Measurements from ENCODE around the gene FGFRL1. TPM values are rescaled to one million over a fixed set of nuclear protein-coding genes. Genes with fewer than 3 reads are reported as not detected.

Gene FGFRL1
- polyA plus RNA-seq, 1 experiment = 11.2 TPM

DNA sequence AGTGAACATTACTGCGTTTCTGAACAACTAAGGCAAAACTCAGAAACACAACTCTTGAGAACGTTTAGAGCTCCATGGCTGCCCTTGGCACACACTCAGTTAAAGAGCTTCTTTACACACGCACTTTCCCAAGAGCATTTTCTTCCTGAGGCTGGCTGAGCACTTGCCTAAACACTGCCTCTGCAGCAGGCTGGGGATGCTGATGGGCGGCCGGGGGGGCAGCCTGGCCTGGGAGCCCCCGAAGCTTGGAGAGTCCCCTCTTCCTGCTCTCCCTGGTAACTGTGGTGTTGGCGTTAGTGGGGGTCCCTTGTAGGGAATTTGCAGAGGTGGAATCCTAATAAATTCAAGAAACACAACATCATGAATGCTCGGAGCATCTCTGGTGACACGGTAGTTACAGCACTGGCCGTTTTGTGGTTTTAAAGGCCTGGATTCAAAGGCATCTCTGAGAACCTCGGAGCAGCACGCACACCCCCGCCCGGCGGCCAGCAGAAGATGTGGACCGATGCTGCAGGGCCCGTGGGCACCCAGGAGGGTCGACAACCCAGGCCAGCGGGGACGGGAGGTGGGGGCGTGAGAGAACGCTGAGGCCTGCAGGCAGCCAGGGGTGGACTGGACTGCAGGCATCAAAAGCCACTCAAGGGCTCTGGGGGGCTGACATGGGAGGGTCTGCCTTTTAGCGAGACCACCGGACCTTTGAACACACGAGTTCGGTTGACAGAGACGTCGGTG is 45.4 kb downstream of the FGFRL1 start:
- peaks cover 9% of the 10 kb centered on the region; the same call in 1 of the 2 replicates for H3K9me3 ChIP-seq (ENCODE audit: control insufficient read depth, insufficient read depth, low read length)
- POLR2A ChIA-PET = no interaction called here
- TF ChIP-seq, protein P1, sequence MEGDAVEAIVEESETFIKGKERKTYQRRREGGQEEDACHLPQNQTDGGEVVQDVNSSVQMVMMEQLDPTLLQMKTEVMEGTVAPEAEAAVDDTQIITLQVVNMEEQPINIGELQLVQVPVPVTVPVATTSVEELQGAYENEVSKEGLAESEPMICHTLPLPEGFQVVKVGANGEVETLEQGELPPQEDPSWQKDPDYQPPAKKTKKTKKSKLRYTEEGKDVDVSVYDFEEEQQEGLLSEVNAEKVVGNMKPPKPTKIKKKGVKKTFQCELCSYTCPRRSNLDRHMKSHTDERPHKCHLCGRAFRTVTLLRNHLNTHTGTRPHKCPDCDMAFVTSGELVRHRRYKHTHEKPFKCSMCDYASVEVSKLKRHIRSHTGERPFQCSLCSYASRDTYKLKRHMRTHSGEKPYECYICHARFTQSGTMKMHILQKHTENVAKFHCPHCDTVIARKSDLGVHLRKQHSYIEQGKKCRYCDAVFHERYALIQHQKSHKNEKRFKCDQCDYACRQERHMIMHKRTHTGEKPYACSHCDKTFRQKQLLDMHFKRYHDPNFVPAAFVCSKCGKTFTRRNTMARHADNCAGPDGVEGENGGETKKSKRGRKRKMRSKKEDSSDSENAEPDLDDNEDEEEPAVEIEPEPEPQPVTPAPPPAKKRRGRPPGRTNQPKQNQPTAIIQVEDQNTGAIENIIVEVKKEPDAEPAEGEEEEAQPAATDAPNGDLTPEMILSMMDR (IDR thresholded peaks at IDR 0.05; ENCODE audit: low read depth, low read length) = no peak
- H3K27me3 ChIP-seq (ENCODE audit: control insufficient read depth, insufficient read depth, low read length) = peaks cover 60% of the 10 kb centered on the region
- no peak overlapping the region for H3K4me3 ChIP-seq (ENCODE audit: low read depth, low read length)
- CTCF ChIA-PET = interaction anchor here (1.0 to 1.3 kb wide), 2 partner anchors 17 to 74 kb away, joined by 3 read pairs; no protein-coding TSS in a partner anchor
- H3K27ac ChIP-seq (ENCODE audit: low read depth, low read length) = no peak overlapping the region
- DNase-seq (ENCODE audit: low read depth, low spot score) = no peak

- CTCF ChIA-PET = interaction anchor here (1.3 kb wide), 1 partner anchor 74 kb away, joined by 3 read pairs; no protein-coding TSS in a partner anchor
- Histone ChIP-seq H3K4me3 (ENCODE audit: low read depth, low read length) (no peak overlapping the region), H3K27me3 (ENCODE audit: control insufficient read depth, insufficient read depth, low read length) (peaks cover 57% of the 10 kb centered on the region), H3K9me3 (ENCODE audit: control insufficient read depth, insufficient read depth, low read length) (peaks cover 4% of the 10 kb centered on the region; the same call in 1 of the 2 replicates), H3K27ac (ENCODE audit: low read depth, low read length) (no peak overlapping the region)
- POLR2A ChIA-PET = no interaction called here
- TF ChIP-seq, protein P1 (IDR thresholded peaks at IDR 0.05; ENCODE audit: low read depth, low read length) = no peak
- no peak for DNase-seq (ENCODE audit: low read depth, low spot score)
These were observed 45.9 kb downstream of the FGFRL1 start for GRCh38 chr4:1057403-1057745.

DNA sequence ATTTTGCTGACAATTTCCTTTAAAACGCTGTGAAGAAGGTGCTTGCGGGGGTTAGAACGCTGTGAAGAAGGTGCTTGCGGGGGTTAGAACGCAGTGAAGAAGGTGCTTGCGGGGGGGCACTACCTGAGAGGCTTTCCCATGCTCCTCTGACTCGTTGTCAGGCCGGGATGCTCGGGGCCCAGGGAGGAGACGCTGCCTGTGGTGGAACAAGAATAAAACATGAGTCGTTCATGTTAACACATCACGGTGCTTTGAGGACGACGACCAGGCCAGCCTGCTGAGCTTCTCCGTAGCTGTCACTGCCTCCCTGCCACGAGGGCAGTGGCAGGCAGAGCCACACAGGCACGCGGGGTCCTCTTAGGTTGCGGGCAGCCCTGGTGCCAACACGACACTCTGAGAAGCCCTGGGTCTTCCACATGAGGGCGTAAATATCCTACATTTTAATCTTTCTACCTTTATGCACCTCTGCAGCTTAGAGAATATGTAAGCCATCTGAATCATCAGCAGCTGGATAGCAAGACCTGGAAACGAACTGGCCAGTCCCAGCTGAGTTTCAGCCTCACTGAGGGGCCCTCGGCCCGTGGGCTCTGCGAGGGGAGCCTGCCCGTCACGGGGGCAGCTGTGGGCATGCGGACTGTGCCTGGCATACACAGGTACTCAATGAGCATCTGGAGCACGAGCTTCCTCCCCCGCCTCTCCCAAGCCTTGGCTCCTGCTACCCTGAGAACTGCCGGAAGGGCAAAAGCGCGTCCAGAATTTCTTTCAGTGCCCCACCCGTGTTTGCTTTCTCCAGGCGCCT is 47.0 kb downstream of the FGFRL1 start:
- TF ChIP-seq, protein P1 (IDR thresholded peaks at IDR 0.05; ENCODE audit: low read depth, low read length) = no peak
- DNase-seq (ENCODE audit: low read depth, low spot score) = no peak
- Histone ChIP-seq H3K27ac (ENCODE audit: low read depth, low read length) (no peak overlapping the region), H3K9me3 (ENCODE audit: control insufficient read depth, insufficient read depth, low read length) (no peaks in the 10 kb centered on the region; the same call in 1 of the 2 replicates), H3K27me3 (ENCODE audit: control insufficient read depth, insufficient read depth, low read length) (peaks cover 54% of the 10 kb centered on the region), H3K4me3 (ENCODE audit: low read depth, low read length) (no peak overlapping the region)
- ChIA-PET POLR2A (interaction anchor here (0.6 kb wide), 1 partner anchor 15 kb away, joined by 4 read pairs; no protein-coding TSS in a partner anchor), CTCF (no interaction called here)

DNA sequence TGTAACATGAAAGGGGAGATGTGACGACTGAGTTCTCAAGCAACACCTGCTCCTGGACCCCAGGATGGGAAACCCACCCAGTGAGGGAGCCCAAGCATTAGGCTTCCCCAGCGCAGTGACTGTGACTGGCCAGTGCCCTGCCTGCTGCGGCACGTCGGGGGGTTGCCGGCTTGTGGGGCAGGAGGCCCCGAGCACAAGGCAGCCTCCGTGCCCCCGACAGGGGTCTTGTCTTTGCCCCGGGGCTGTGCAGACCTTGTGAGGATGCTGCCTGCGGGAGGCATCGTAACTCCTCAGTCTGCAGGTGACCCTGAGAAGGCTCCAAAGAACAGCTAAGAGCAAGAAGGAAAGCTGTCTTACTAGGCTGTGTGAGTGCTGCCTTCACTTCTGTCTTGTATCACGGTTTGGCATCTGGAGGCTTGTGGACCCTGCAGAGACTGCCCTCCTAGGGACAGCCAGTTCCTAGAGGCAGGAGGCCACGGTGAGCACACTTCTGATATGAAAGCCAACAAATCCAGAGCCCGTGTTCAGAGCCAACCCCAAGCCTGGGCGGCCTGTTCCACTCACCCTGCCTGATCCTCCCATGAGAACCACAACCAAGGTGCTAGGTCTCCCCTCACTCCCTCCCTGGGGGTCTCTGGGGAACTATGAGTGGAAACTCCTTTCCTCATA is 47.7 kb downstream of the FGFRL1 start:
- DNase-seq (ENCODE audit: low read depth, low spot score) = no peak
- CTCF ChIA-PET = no interaction called here
- POLR2A ChIA-PET = no interaction called here
- TF ChIP-seq, protein P1 (IDR thresholded peaks at IDR 0.05; ENCODE audit: low read depth, low read length) = no peak
- Histone ChIP-seq H3K4me3 (ENCODE audit: low read depth, low read length) (no peak overlapping the region), H3K9me3 (ENCODE audit: control insufficient read depth, insufficient read depth, low read length) (no peaks in the 10 kb centered on the region; the same call in 1 of the 2 replicates), H3K27me3 (ENCODE audit: control insufficient read depth, insufficient read depth, low read length) (peaks cover 57% of the 10 kb centered on the region), H3K27ac (ENCODE audit: low read depth, low read length) (no peak overlapping the region)
